ENCODE data around the gene UBXN11. TPM values are rescaled to one million over a fixed set of nuclear protein-coding genes. Genes with fewer than 3 reads are reported as not detected.

Gene UBXN11
- polyA plus RNA-seq, 1 of the 3 experiments (the other 2 are of a cell fraction), result 30.6 TPM

DNA sequence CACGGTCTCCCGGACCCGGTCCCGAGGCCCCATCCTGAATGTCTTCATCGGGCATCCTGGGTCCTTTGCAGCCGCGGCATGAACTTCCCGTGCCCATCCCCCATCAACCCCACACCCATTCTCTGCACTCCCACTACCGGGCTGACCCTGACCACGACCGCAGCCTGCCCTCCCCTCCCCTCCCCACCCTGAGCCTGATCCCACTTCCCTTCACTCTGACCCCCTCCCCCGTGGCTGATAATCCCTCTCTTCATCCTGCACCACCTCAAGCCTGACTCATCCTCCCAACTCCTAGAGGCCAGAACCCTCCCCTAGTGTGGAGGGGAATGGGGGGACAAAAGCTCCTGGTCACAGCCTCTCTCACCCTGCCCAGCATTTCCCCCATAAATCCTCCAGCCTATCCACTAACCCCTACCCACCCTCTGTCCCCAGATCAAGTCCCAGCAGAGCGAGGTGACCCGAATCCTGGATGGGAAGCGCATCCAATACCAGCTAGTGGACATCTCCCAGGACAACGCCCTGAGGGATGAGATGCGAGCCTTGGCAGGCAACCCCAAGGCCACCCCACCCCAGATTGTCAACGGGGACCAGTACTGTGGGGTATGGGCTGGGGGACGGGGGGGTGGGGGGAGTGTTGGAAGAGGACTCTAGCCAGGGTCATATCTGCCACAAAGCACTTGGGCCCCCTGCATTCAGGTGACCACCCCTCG, 25.9 kb downstream of the UBXN11 start:
- peaks cover 54% of the 10 kb centered on the region for H3K79me2 ChIP-seq (ENCODE audit: insufficient read depth)
- no peaks in the 10 kb centered on the region for H3K9me3 ChIP-seq
- H4K20me1 ChIP-seq (ENCODE audit: insufficient read depth), result peaks cover 33% of the 10 kb centered on the region
- WGBS (ENCODE audit: low lambda C conversion rate), result 26% methylated on average over 19 of the region's 20 CpGs
- no peak overlapping the region for H2AFZ ChIP-seq (ENCODE audit: low read depth)
- no peak for DNase-seq
- H3K4me2 ChIP-seq, result peak overlapping the region; percentile 95
- no peaks in the 10 kb centered on the region for H3K9me2 ChIP-seq
- H3K9ac ChIP-seq, result peak overlapping the region; percentile 81
- TF ChIP-seq NRF1 (IDR thresholded peaks at IDR 0.05; ENCODE audit: low read depth, low read length) (no peak), POLR2AphosphoS5 (IDR thresholded peaks at IDR 0.05; ENCODE audit: low read depth, low read length) (no peak), MXI1 (IDR thresholded peaks at IDR 0.05; ENCODE audit: low read depth, low read length) (no peak), RXRA (IDR thresholded peaks at IDR 0.05; ENCODE audit: borderline replicate concordance, low read depth) (no peak), RFX5 (IDR thresholded peaks at IDR 0.05; ENCODE audit: low read length) (no peak), JUND (IDR thresholded peaks at IDR 0.05) (no peak), RAD21 (IDR thresholded peaks at IDR 0.05; ENCODE audit: low read length) (no peak), NFIC (IDR thresholded peaks at IDR 0.05; ENCODE audit: borderline replicate concordance) (no peak), GABPA (IDR thresholded peaks at IDR 0.05; ENCODE audit: low read depth) (no peak), SMC3 (IDR thresholded peaks at IDR 0.05; ENCODE audit: low read depth, low read length) (no peak), ELF1 (IDR thresholded peaks at IDR 0.05) (no peak), EZH2phosphoT487 (IDR thresholded peaks at IDR 0.05; ENCODE audit: borderline replicate concordance, low read depth) (no peak), FOSL2 (IDR thresholded peaks at IDR 0.05; ENCODE audit: borderline replicate concordance, low read depth) (no peak), RCOR1 (IDR thresholded peaks at IDR 0.05; ENCODE audit: low read length) (no peak)
- TF ChIP-seq, protein P1, sequence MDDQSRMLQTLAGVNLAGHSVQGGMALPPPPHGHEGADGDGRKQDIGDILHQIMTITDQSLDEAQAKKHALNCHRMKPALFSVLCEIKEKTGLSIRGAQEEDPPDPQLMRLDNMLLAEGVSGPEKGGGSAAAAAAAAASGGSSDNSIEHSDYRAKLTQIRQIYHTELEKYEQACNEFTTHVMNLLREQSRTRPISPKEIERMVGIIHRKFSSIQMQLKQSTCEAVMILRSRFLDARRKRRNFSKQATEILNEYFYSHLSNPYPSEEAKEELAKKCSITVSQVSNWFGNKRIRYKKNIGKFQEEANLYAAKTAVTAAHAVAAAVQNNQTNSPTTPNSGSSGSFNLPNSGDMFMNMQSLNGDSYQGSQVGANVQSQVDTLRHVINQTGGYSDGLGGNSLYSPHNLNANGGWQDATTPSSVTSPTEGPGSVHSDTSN (IDR thresholded peaks at IDR 0.05), result no peak
- TF ChIP-seq, protein P2, sequence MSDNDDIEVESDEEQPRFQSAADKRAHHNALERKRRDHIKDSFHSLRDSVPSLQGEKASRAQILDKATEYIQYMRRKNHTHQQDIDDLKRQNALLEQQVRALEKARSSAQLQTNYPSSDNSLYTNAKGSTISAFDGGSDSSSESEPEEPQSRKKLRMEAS (IDR thresholded peaks at IDR 0.05; ENCODE audit: low read depth), result no peak
- TF ChIP-seq, protein P3, sequence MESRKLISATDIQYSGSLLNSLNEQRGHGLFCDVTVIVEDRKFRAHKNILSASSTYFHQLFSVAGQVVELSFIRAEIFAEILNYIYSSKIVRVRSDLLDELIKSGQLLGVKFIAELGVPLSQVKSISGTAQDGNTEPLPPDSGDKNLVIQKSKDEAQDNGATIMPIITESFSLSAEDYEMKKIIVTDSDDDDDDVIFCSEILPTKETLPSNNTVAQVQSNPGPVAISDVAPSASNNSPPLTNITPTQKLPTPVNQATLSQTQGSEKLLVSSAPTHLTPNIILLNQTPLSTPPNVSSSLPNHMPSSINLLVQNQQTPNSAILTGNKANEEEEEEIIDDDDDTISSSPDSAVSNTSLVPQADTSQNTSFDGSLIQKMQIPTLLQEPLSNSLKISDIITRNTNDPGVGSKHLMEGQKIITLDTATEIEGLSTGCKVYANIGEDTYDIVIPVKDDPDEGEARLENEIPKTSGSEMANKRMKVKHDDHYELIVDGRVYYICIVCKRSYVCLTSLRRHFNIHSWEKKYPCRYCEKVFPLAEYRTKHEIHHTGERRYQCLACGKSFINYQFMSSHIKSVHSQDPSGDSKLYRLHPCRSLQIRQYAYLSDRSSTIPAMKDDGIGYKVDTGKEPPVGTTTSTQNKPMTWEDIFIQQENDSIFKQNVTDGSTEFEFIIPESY (IDR thresholded peaks at IDR 0.05; ENCODE audit: borderline replicate concordance, low read depth), result no peak
- ChIA-PET CTCF (interaction anchor here (1.0 to 9.5 kb wide), 17 partner anchors 9 to 176 kb away, joined by 3 to 204 read pairs (median 6); partner anchors contain the start of genes CD52, CEP85, UBXN11 and ZNF593OS), POLR2A (interaction anchor here (1.4 to 2.3 kb wide), 3 partner anchors 9 to 191 kb away, joined by 5 to 10 read pairs (median 5); partner anchors contain the start of gene HMGN2)
- H3K4me3 ChIP-seq (ENCODE audit: low read depth in 2 of 2, low read length in 1 of 2), result peak overlapping the region; percentile 85 to 95
- H3K27me3 ChIP-seq (ENCODE audit: insufficient read depth), result no peaks in the 10 kb centered on the region
- H3K27ac ChIP-seq (ENCODE audit: low read depth in 2 of 2, low read length in 1 of 2), result peak overlapping the region; percentile 76 to 87
- peaks cover 49% of the 10 kb centered on the region for H3F3A ChIP-seq (replicated peaks; ENCODE audit: insufficient read depth)
- peaks cover 9 to 26% of the 10 kb centered on the region in 2 experiments for H3K36me3 ChIP-seq (replicated peaks in 1 of 2; ENCODE audit: control insufficient read depth in 1 of 2, insufficient read depth in 2 of 2, low read length in 1 of 2)
- H3K4me1 ChIP-seq (ENCODE audit: control insufficient read depth in 1 of 2, insufficient read depth in 2 of 2, low read depth in 1 of 2, low read length in 1 of 2), result peaks cover 36 to 73% of the 10 kb centered on the region in 2 experiments; a peak in 3 of 4 replicates
